HepG2 (cell line): ENCODE data around the gene CEACAM21. TPM values are rescaled to one million over a fixed set of nuclear protein-coding genes. Genes with fewer than 3 reads are reported as not detected.

ENCODE experiments used
- ATAC-seq: fragments of 200-7000 bp; cut with Tn5 transposase; 3 replicates; pipeline ENCODE4 v1.9.1; 2020; ENCODE audit warnings: mild to moderate bottlenecking, moderate library complexity
- BruUV-seq: library from RNA; stranded (reverse); fragments of 400-500 nt; replicated peaks from 2 replicates; lab custom pipeline; 2021; lab: Mats Ljungman, UMichigan
- CTCF ChIA-PET: fragments of 300-600 bp; formaldehyde crosslinking; extraction: SDS; loops from one replicate; lab custom pipeline; 2021; ENCODE audit warnings: low total read pairs, inconsistent platforms, low intra/inter-chr PET ratio; lab: Yijun Ruan, JAX
- POLR2A ChIA-PET: fragments of 350-600 bp; sonication (Branson Sonifier 250); formaldehyde crosslinking; loops from one replicate; lab custom pipeline; 2020; ENCODE audit warnings: antibody characterized with exemption, inconsistent platforms; lab: Yijun Ruan, JAX
- DNase-seq: peaks from one replicate; pipeline ENCODE4 v3.0.0-alpha.2; 2015; ENCODE audit warnings: low spot score
- FAIRE-seq: peaks from 3 replicates; lab custom pipeline; 2011; peaks lifted over from hg19 to GRCh38; lab: Jason Lieb, UNC
- H2AFZ ChIP-seq: one replicate; pipeline ENCODE4 v1.6.1; 2011; ENCODE audit warnings: low read length, inconsistent platforms
- H3K27ac ChIP-seq: fragments of 300-600 bp; 3 replicates; pipeline ENCODE4 v1.8.0; 2011; ENCODE audit warnings: mixed run types, mild to moderate bottlenecking, mixed read lengths, low read length, inconsistent platforms; ENCODE audit not compliant: insufficient read depth; ENCODE audit errors: extremely low read length
- H3K27me3 ChIP-seq, 2 experiments: fragments of 200-600 bp in 1 of 2; 2 replicates in 1 of 2; 3 replicates in 1 of 2; pipeline versions ENCODE4 v1.6.0 to v1.8.0; 2011; ENCODE audit warnings: low read length in 2 of 2, mild to moderate bottlenecking in 2 of 2, moderate library complexity in 2 of 2, inconsistent platforms in 1 of 2; ENCODE audit not compliant: insufficient read depth in 2 of 2, control insufficient read depth in 1 of 2
- H3K36me3 ChIP-seq, 2 experiments: fragments of 200-600 bp in 1 of 2; replicated peaks in 1 of 2; 2 replicates in 1 of 2; 3 replicates in 1 of 2; pipeline versions ENCODE4 v1.5.1 to v1.8.0; 2011; ENCODE audit warnings: low read length in 2 of 2, inconsistent platforms in 1 of 2; ENCODE audit not compliant: insufficient read depth in 2 of 2, control insufficient read depth in 1 of 2
- H3K4me1 ChIP-seq: 2 replicates; pipeline ENCODE4 v1.5.1; 2012; ENCODE audit warnings: low read length, inconsistent platforms; ENCODE audit not compliant: insufficient read depth
- H3K4me2 ChIP-seq: 2 replicates; pipeline ENCODE4 v1.6.0; 2011; ENCODE audit warnings: low read depth, low read length, inconsistent platforms
- H3K4me3 ChIP-seq, 3 experiments: fragments of 200-600 bp in 1 of 3; sonication (generic), shearing (Covaris generic) in 1 of 3; replicated peaks in 1 of 3; 2 replicates each; pipeline ENCODE4 v1.5.1; 2011 to 2016; ENCODE audit warnings: low read length in 3 of 3, inconsistent platforms in 2 of 3, low read depth in 2 of 3, mild to moderate bottlenecking in 2 of 3, control low read depth in 1 of 3, mixed read lengths in 1 of 3; ENCODE audit not compliant: insufficient read depth in 1 of 3
- H3K79me2 ChIP-seq: one replicate; pipeline ENCODE4 v1.6.1; 2011; ENCODE audit warnings: low read length, inconsistent platforms; ENCODE audit not compliant: insufficient read depth
- H3K9ac ChIP-seq: 2 replicates; pipeline ENCODE4 v1.6.0; 2011; ENCODE audit warnings: mild to moderate bottlenecking, low read depth, low read length, inconsistent platforms; ENCODE audit not compliant: insufficient read depth
- H3K9me3 ChIP-seq: 2 replicates; pipeline ENCODE4 v1.5.1; 2012; ENCODE audit warnings: mild to moderate bottlenecking, low read length
- H4K20me1 ChIP-seq: 2 replicates; pipeline ENCODE4 v1.6.0; 2011; ENCODE audit warnings: inconsistent platforms, mild to moderate bottlenecking, low read length, moderate library complexity; ENCODE audit not compliant: insufficient read depth
- HMGXB3 ChIP-seq: sonication (generic); formaldehyde crosslinking; IDR thresholded peaks from 2 replicates; pipeline ENCODE4 v1.4.0; 2020; ENCODE audit warnings: missing genetic modification reagents, borderline replicate concordance
- NR2F6 ChIP-seq, 2 experiments: IDR thresholded peaks; 2 replicates each; pipeline ENCODE4 v1.6.1; 2016; ENCODE audit warnings: antibody characterized with exemption in 1 of 2, mild to moderate bottlenecking in 1 of 2
- PCBP1 ChIP-seq: fragments of 200-400 bp; formaldehyde crosslinking; IDR thresholded peaks from 2 replicates; pipeline ENCODE4 v1.6.1; 2017; ENCODE audit warnings: mild to moderate bottlenecking, low read depth, low read length, borderline replicate concordance
- ZNF660 ChIP-seq: sonication (generic); formaldehyde crosslinking; IDR thresholded peaks from 2 replicates; pipeline ENCODE4 v1.5.1; 2020; ENCODE audit warnings: mild to moderate bottlenecking, low read depth, missing genetic modification reagents, borderline replicate concordance
- ZNF878 ChIP-seq: sonication (generic); formaldehyde crosslinking; IDR thresholded peaks from 2 replicates; pipeline ENCODE4 v1.8.1; 2023; ENCODE audit warnings: mild to moderate bottlenecking, missing genetic modification reagents, moderate library complexity
- WGBS: methylation state at CpG from one replicate; pipeline ENCODE4 v1.1.6; 2017; ENCODE audit warnings: low lambda C conversion rate; 5-methylcytosine and 5-hydroxymethylcytosine counted together
- in situ Hi-C: cut with HindIII; loops from 2 replicates; pipeline ENCODE4 v1.10.0; 2017; ENCODE audit warnings: low pct_unique_long_range_greater_than_20kb; ENCODE audit not compliant: extremely low pct_ligation_motif_present
- intact Hi-C: fragments of 100-400 bp; cut with micrococcal nuclease; formaldehyde crosslinking; loops from one replicate; pipeline ENCODE4 v1.10.0; 2022; ENCODE audit not compliant: unreplicated experiment
- polyA plus RNA-seq, 8 experiments: library from polyadenylated mRNA; depleted of rRNA in 3 of 8; stranded (reverse) in 7 of 8; unstranded in 1 of 8; fragments of >200 nt; fragmentation: Illumina TruSeq in 4 of 8; extraction: Trizol in 4 of 8; gene quantifications; 2 replicates each; pipeline versions ENCODE4 v1.2.1 to v1.2.3, GENCODE V29; 2011 to 2016; ENCODE audit warnings: low read depth in 4 of 8, missing spikeins in 1 of 8, mixed read lengths in 1 of 8; ENCODE audit not compliant: insufficient read depth in 1 of 8
- total RNA-seq, 5 experiments: library from RNA; depleted of rRNA; stranded (reverse); fragments of >200 nt; fragmentation: Illumina TruSeq; extraction: Trizol; gene quantifications; 2 replicates each; pipeline ENCODE4 v1.2.3, GENCODE V29; 2016; ENCODE audit warnings: low read depth in 1 of 5

Gene CEACAM21
- total and polyA plus RNA-seq, 2 of the 13 experiments (the other 11 are each of a cell fraction or from before 2014, with no cell fraction given): 0.05 TPM; not detected in 1

GRCh38 chr19:41551711-41552110 lies 24.3 kb upstream of the CEACAM21 start (continued):
- TF ChIP-seq HMGXB3 (CRISPR knock-in tag): no peak

- Histone ChIP-seq H3K36me3 (no peaks in the 10 kb centered on the region), H4K20me1 (no peaks in the 10 kb centered on the region), H2AFZ (no peak overlapping the region), H3K4me2 (no peak overlapping the region), H3K79me2 (no peaks in the 10 kb centered on the region), H3K9ac (no peak overlapping the region), H3K4me3 (no peak overlapping the region), H3K9me3 (peaks cover 7% of the 10 kb centered on the region), H3K27ac (no peak overlapping the region), H3K27me3 (peaks cover 0 to 30% of the 10 kb centered on the region in 2 experiments; a peak in 3 of 5 replicates), H3K4me1 (peaks cover 9% of the 10 kb centered on the region)
- BruUV-seq: no TSS peak
- ChIA-PET POLR2A (no interaction called here), CTCF (no interaction called here)
- in situ Hi-C loops (no loop called here), intact Hi-C loops (no loop called here)
- DNase-seq: no peak
- no peak for FAIRE-seq
- 31% methylated on average over 6 of the region's 6 CpGs for WGBS
- TF ChIP-seq ZNF660 (no peak), NR2F6 (IDR thresholded peaks at IDR 0.05) (no peak), NR2F6 (CRISPR knock-in tag; IDR thresholded peaks at IDR 0.05) (no peak), ZNF878 (CRISPR knock-in tag) (no peak), PCBP1 (no peak)
- no peak for ATAC-seq
Measured at GRCh38 chr19:41552558-41552957, 23.4 kb upstream of the CEACAM21 start.
